ENCODE results near the gene PHKB. TPM values are rescaled to one million over a fixed set of nuclear protein-coding genes. Genes with fewer than 3 reads are reported as not detected.

The PHKB gene
- polyA plus RNA-seq, 3 donors = 49.8 to 53.1 (median 50.8) TPM

DNA sequence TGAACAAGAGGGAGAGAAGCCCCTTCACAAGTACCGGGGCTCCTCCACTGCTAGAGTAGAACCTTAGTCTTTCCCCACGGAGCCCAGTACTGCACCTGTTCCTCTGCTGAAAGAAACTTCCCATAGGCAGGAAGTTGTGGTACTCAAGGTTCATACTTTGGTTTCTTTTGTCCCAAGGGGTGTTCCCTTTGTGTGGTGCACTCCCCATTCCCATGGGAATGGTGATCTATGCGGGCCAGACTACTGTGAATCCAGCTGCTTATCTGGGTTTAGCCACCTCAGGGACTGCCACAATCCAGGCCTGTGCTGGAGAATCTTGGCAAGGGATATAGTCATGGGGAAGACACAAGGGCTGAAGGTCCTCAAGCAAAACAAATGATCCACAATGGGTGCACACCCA, 110.6 kb downstream of the PHKB start:
- peaks cover 0 to 5% (median 0%) of the 10 kb centered on the region in 7 donors for H3K9me3 Mint-ChIP-seq
- Histone ChIP-seq H2AFZ (ENCODE audit: insufficient read depth, low read depth, low read length, poor library complexity, severe bottlenecking) (no peak overlapping the region), H3K79me2 (ENCODE audit: insufficient read depth, low read length) (peaks cover 28% of the 10 kb centered on the region), H3K4me2 (replicated peaks; ENCODE audit: extremely low read depth, low read length, poor library complexity, severe bottlenecking) (no peak overlapping the region), H3K4me3 (replicated peaks in 1 of 3; ENCODE audit: low read depth in 2 of 3, low read length in 3 of 3) (no peak overlapping the region), H3K27me3 (ENCODE audit: control insufficient read depth in 2 of 2, insufficient read depth in 2 of 2, low read length in 2 of 2) (no peaks in the 10 kb centered on the region), H4K20me1 (ENCODE audit: insufficient read depth, low read length) (peaks cover 5% of the 10 kb centered on the region), H3K9me3 (replicated peaks in 1 of 2; ENCODE audit: control insufficient read depth in 1 of 2, insufficient read depth in 1 of 2, low read length in 2 of 2) (no peaks in the 10 kb centered on the region), H3K27ac (ENCODE audit: low read depth in 1 of 2, low read length in 2 of 2) (no peak overlapping the region), H3K36me3 (replicated peaks in 1 of 2; ENCODE audit: control insufficient read depth in 1 of 2, insufficient read depth in 2 of 2, low read length in 2 of 2) (peaks cover 0 to 9% of the 10 kb centered on the region in 2 donors), H3K4me1 (ENCODE audit: control insufficient read depth in 1 of 2, insufficient read depth in 2 of 2, low read length in 2 of 2) (peaks cover 26 to 39% of the 10 kb centered on the region in 2 donors), H3K9ac (ENCODE audit: insufficient read depth, low read length, poor library complexity, severe bottlenecking) (no peak overlapping the region)
- no peak overlapping the region for H3K4me3 Mint-ChIP-seq
- no peak for DNase-seq
- intact Hi-C loops (cut with micrococcal nuclease) = no loop called here
- peaks cover 60% of the 10 kb centered on the region for H3K4me1 Mint-ChIP-seq
- 100% methylated on average over 1 of the region's 3 CpGs for WGBS (ENCODE audit: insufficient coverage)
- peaks cover 20 to 22% of the 10 kb centered on the region in 2 donors for H3K36me3 Mint-ChIP-seq
- TF ChIP-seq, protein P1, sequence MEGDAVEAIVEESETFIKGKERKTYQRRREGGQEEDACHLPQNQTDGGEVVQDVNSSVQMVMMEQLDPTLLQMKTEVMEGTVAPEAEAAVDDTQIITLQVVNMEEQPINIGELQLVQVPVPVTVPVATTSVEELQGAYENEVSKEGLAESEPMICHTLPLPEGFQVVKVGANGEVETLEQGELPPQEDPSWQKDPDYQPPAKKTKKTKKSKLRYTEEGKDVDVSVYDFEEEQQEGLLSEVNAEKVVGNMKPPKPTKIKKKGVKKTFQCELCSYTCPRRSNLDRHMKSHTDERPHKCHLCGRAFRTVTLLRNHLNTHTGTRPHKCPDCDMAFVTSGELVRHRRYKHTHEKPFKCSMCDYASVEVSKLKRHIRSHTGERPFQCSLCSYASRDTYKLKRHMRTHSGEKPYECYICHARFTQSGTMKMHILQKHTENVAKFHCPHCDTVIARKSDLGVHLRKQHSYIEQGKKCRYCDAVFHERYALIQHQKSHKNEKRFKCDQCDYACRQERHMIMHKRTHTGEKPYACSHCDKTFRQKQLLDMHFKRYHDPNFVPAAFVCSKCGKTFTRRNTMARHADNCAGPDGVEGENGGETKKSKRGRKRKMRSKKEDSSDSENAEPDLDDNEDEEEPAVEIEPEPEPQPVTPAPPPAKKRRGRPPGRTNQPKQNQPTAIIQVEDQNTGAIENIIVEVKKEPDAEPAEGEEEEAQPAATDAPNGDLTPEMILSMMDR (IDR thresholded peaks at IDR 0.05) = no peak
- no peaks in the 10 kb centered on the region for H3K27me3 Mint-ChIP-seq (ENCODE audit: low read depth in 3 of 3)
- H3K27ac Mint-ChIP-seq = no peak overlapping the region

DNA sequence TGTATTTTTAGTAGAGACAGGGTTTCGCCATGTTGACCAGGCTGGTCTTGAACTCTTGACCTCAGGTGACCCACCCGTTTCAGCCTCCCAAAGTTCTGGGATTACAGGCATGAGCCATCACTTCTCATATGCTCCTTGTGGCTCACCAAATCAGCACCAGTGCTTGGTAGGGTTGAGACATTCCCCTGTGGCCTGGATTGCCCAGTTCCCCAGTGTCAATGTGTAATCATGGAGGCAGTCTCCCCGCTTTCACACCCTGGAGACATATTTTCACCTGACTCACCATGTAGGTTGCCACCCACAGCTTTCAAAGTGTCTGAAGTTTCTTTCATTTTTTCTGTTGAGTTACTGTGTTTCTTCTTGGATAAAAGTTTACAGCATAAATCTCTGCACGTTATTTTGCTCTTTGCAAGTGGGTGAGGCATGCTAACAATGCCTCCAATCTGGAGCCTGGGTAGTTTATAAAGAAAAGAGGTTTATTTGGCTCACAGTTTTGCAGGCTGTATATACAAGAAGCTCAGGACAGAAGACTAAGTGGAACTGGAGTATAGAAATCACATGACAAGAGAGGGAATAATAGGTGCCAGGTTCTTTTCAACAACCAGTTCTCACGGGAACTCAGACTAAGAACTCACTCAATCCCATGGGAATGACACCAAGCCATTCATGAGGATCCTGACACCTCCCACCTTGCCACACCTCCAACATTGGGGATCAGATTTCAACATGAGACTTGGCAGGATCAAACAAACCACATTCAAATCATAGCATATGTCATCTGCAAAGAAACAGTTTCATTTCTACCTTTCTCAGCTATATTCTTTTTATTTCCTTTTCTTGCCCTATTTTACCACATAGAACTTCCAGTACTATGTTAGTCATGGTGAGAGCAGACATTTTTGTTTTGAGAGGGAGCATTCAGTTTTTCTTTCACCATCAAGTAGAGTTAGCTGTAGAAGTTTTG, 113.2 kb downstream of the PHKB start:
- H3K4me3 Mint-ChIP-seq = no peak overlapping the region
- Histone ChIP-seq H3K36me3 (replicated peaks in 1 of 2; ENCODE audit: control insufficient read depth in 1 of 2, insufficient read depth in 2 of 2, low read length in 2 of 2) (peaks cover 0 to 9% of the 10 kb centered on the region in 2 donors), H3K4me2 (replicated peaks; ENCODE audit: extremely low read depth, low read length, poor library complexity, severe bottlenecking) (no peak overlapping the region), H3K79me2 (ENCODE audit: insufficient read depth, low read length) (peaks cover 4% of the 10 kb centered on the region), H2AFZ (ENCODE audit: insufficient read depth, low read depth, low read length, poor library complexity, severe bottlenecking) (no peak overlapping the region), H4K20me1 (ENCODE audit: insufficient read depth, low read length) (peaks cover 5% of the 10 kb centered on the region), H3K27ac (ENCODE audit: low read depth in 1 of 2, low read length in 2 of 2) (peak overlapping the region in 1 of 2 donors; percentile 50), H3K9me3 (replicated peaks in 1 of 2; ENCODE audit: control insufficient read depth in 1 of 2, insufficient read depth in 1 of 2, low read length in 2 of 2) (no peaks in the 10 kb centered on the region), H3K4me1 (ENCODE audit: control insufficient read depth in 1 of 2, insufficient read depth in 2 of 2, low read length in 2 of 2) (peaks cover 15 to 21% of the 10 kb centered on the region in 2 donors), H3K4me3 (replicated peaks in 1 of 3; ENCODE audit: low read depth in 2 of 3, low read length in 3 of 3) (no peak overlapping the region), H3K27me3 (ENCODE audit: control insufficient read depth in 2 of 2, insufficient read depth in 2 of 2, low read length in 2 of 2) (no peaks in the 10 kb centered on the region), H3K9ac (ENCODE audit: insufficient read depth, low read length, poor library complexity, severe bottlenecking) (no peak overlapping the region)
- H3K9me3 Mint-ChIP-seq = peaks cover 0 to 5% (median 0%) of the 10 kb centered on the region in 7 donors
- 90% methylated on average over 2 of the region's 5 CpGs for WGBS (ENCODE audit: insufficient coverage)
- intact Hi-C loops (cut with micrococcal nuclease) = no loop called here
- peak overlapping the region; percentile 17 to 63 (median 44) for H3K27ac Mint-ChIP-seq
- H3K36me3 Mint-ChIP-seq = peaks cover 23 to 25% of the 10 kb centered on the region in 2 donors
- no peaks in the 10 kb centered on the region for H3K27me3 Mint-ChIP-seq (ENCODE audit: low read depth in 3 of 3)
- peaks cover 43% of the 10 kb centered on the region for H3K4me1 Mint-ChIP-seq
- TF ChIP-seq, protein P1 (IDR thresholded peaks at IDR 0.05) = no peak
- peak; percentile 14 to 27 (median 22) for DNase-seq

All from CD14-positive monocyte (primary cell).